Measurements from ENCODE around the gene TECPR1. TPM values are rescaled to one million over a fixed set of nuclear protein-coding genes. Genes with fewer than 3 reads are reported as not detected.

TECPR1 gene
- total and polyA plus RNA-seq, 2 of the 4 experiments (the other 2 are of a cell fraction) = 11.5 to 14.7 TPM

GRCh38 chr7:98214811-98215321 lies 37.2 kb downstream of the TECPR1 start:
- no peaks in the 10 kb centered on the region for H3K27me3 ChIP-seq (ENCODE audit: control insufficient read depth, insufficient read depth, low read length)
- intact Hi-C loops (cut with micrococcal nuclease) = no loop called here
- ATAC-seq (ENCODE audit: low read depth) = no peak
- no peak overlapping the region for H3K27ac ChIP-seq (ENCODE audit: insufficient read depth, low read length)
- ChIA-PET CTCF (no interaction called here), POLR2A (ENCODE audit: unreplicated experiment) (no interaction called here)
- H4K91ac ChIP-seq (ENCODE audit: insufficient read depth, low read depth, low read length) = no peak overlapping the region
- no peak overlapping the region for H3K18ac ChIP-seq (ENCODE audit: low read depth, low read length)
- no peak overlapping the region for H2AFZ ChIP-seq (replicated peaks; ENCODE audit: low read length, poor library complexity)
- H2AK5ac ChIP-seq (ENCODE audit: low read depth, low read length) = no peak overlapping the region
- H3K9me3 ChIP-seq (ENCODE audit: control insufficient read depth, insufficient read depth, low read length) = no peaks in the 10 kb centered on the region
- dilution Hi-C loops (cut with HindIII; ENCODE audit: low sequenced_read_pairs, unreplicated experiment) = no loop called here
- H3K14ac ChIP-seq (replicated peaks; ENCODE audit: low read depth, low read length) = no peak overlapping the region
- no peak overlapping the region for H2BK120ac ChIP-seq (ENCODE audit: low read depth, low read length)
- H4K5ac ChIP-seq (ENCODE audit: low read depth, low read length) = no peak overlapping the region
- H3K23ac ChIP-seq (ENCODE audit: low read depth, low read length) = no peak overlapping the region
- no peaks in the 10 kb centered on the region for H3K9me1 ChIP-seq (ENCODE audit: insufficient read depth, low read length)
- peaks cover 3% of the 10 kb centered on the region for H3K4me1 ChIP-seq (ENCODE audit: control insufficient read depth, insufficient read depth, low read length)
- WGBS, 2 experiments (ENCODE audit: extremely low coverage in 2 of 2, insufficient read length in 1 of 2) = 95% methylated on average over 4 of the region's 27 CpGs; no CpG with 5 or more reads in 1 of the 2 experiments
- no peak overlapping the region for H2BK20ac ChIP-seq (ENCODE audit: low read depth, low read length)
- TF ChIP-seq, protein P1, sequence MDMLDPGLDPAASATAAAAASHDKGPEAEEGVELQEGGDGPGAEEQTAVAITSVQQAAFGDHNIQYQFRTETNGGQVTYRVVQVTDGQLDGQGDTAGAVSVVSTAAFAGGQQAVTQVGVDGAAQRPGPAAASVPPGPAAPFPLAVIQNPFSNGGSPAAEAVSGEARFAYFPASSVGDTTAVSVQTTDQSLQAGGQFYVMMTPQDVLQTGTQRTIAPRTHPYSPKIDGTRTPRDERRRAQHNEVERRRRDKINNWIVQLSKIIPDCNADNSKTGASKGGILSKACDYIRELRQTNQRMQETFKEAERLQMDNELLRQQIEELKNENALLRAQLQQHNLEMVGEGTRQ (IDR thresholded peaks at IDR 0.05; ENCODE audit: low read depth, low read length) = no peak
- TF ChIP-seq CEBPB (IDR thresholded peaks at IDR 0.05; ENCODE audit: low read depth, low read length) (no peak), POLR2A (IDR thresholded peaks at IDR 0.05; ENCODE audit: low read depth, low read length) (no peak), CHD1 (IDR thresholded peaks at IDR 0.05; ENCODE audit: low read depth, low read length) (no peak), MAFK (IDR thresholded peaks at IDR 0.05; ENCODE audit: low read depth, low read length) (no peak), MXI1 (IDR thresholded peaks at IDR 0.05; ENCODE audit: borderline replicate concordance, low read depth, low read length) (no peak)
- in situ Hi-C loops (cut with MboI; ENCODE audit: low sequenced_read_pairs) = no loop called here
- no TSS peak for BruUV-seq (replicated peaks)
- H3K4me2 ChIP-seq (ENCODE audit: low read depth, low read length) = no peak overlapping the region
- no peak overlapping the region for H3K9ac ChIP-seq (ENCODE audit: low read depth, low read length)
- no peak overlapping the region for H2AK9ac ChIP-seq (replicated peaks; ENCODE audit: low read depth, low read length, poor library complexity)
- no peak overlapping the region for H2BK5ac ChIP-seq (ENCODE audit: low read depth, low read length, poor library complexity, severe bottlenecking)
- peaks cover 14% of the 10 kb centered on the region for H3K36me3 ChIP-seq (ENCODE audit: control insufficient read depth, insufficient read depth, low read length)
- H4K8ac ChIP-seq (ENCODE audit: low read depth in 2 of 2, low read length in 2 of 2) = no peak overlapping the region
- no peak overlapping the region for H3K4me3 ChIP-seq (ENCODE audit: insufficient read depth, low read depth, low read length)
- no peak for DNase-seq
- no peaks in the 10 kb centered on the region for H4K20me1 ChIP-seq (ENCODE audit: insufficient read depth, low read length)
- H3K79me1 ChIP-seq (ENCODE audit: low read depth in 1 of 2, low read length in 2 of 2) = no peaks in the 10 kb centered on the region
- H3K56ac ChIP-seq (ENCODE audit: extremely low read depth, insufficient read depth, low read length) = no peak overlapping the region
- H2BK15ac ChIP-seq (ENCODE audit: low read depth, low read length) = no peak overlapping the region
- H3K4ac ChIP-seq (ENCODE audit: low read depth, low read length) = no peak overlapping the region

Measured in IMR-90 (cell line).